WTC11 (cell line): ENCODE data around the gene BMP8B.

Experiments used
- CREM ChIP-seq: sonication (generic); formaldehyde crosslinking; IDR thresholded peaks from 2 replicates; pipeline ENCODE4 v1.8.1; 2022; ENCODE audit warnings: mild to moderate bottlenecking, missing genetic modification reagents, moderate library complexity
- ZNF396 ChIP-seq: fragments of 250-450 bp; sonication (Bioruptor Pico); IDR thresholded peaks from 2 replicates; pipeline ENCODE4 v1.8.0; 2021; ENCODE audit warnings: mild to moderate bottlenecking, moderate library complexity, borderline replicate concordance
- ZSCAN18 ChIP-seq: fragments of 250-450 bp; sonication (Bioruptor Pico); IDR thresholded peaks from 2 replicates; pipeline ENCODE4 v2.1.2; 2022; ENCODE audit warnings: mild to moderate bottlenecking, moderate library complexity
- TF ChIP-seq, protein P1 (sequence below): fragments of 200-600 bp; IDR thresholded peaks from 2 replicates; pipeline ENCODE4 v1.8.0; 2022; ENCODE audit warnings: antibody characterized with exemption
- TF ChIP-seq, protein P2 (sequence below): sonication (generic); formaldehyde crosslinking; IDR thresholded peaks from 2 replicates; pipeline ENCODE4 v1.8.1; 2023; ENCODE audit warnings: mild to moderate bottlenecking, missing genetic modification reagents, moderate library complexity

DNA sequence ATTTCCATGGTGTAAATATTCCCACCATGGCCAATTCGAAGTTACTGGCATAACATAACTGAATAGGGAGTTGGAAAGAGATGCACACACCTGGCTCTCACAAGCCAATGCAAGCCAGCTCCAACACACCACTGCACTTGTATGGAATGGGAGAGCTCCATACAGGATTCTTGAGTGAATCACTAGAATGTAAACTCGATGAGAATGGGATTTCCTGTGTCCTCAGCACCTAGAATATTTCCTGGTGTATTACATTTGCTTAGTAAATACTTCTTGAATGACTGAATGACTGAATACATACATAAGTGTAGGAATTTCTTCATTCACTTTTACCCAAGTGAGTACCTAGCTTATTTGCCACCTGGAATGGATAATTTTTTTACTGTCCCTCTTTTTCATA lies 66.2 kb downstream of the BMP8B start:
- TF ChIP-seq ZSCAN18 (CRISPR knock-in tag): no peak
- TF ChIP-seq ZNF396: no peak
- TF ChIP-seq, protein P1, sequence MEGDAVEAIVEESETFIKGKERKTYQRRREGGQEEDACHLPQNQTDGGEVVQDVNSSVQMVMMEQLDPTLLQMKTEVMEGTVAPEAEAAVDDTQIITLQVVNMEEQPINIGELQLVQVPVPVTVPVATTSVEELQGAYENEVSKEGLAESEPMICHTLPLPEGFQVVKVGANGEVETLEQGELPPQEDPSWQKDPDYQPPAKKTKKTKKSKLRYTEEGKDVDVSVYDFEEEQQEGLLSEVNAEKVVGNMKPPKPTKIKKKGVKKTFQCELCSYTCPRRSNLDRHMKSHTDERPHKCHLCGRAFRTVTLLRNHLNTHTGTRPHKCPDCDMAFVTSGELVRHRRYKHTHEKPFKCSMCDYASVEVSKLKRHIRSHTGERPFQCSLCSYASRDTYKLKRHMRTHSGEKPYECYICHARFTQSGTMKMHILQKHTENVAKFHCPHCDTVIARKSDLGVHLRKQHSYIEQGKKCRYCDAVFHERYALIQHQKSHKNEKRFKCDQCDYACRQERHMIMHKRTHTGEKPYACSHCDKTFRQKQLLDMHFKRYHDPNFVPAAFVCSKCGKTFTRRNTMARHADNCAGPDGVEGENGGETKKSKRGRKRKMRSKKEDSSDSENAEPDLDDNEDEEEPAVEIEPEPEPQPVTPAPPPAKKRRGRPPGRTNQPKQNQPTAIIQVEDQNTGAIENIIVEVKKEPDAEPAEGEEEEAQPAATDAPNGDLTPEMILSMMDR: no peak
- no peak for TF ChIP-seq CREM (CRISPR knock-in tag)
- TF ChIP-seq, protein P2, sequence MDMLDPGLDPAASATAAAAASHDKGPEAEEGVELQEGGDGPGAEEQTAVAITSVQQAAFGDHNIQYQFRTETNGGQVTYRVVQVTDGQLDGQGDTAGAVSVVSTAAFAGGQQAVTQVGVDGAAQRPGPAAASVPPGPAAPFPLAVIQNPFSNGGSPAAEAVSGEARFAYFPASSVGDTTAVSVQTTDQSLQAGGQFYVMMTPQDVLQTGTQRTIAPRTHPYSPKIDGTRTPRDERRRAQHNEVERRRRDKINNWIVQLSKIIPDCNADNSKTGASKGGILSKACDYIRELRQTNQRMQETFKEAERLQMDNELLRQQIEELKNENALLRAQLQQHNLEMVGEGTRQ: no peak
